HepG2 (cell line): Measurements from ENCODE around the gene DDRGK1. TPM values are rescaled to one million over a fixed set of nuclear protein-coding genes. Genes with fewer than 3 reads are reported as not detected.
A peak's percentile ranks its signal among the peaks of the same experiment; 100 is the strongest.

Experiments used
- EHMT2 ChIP-seq: fragments of 200-600 bp; sonication (generic); IDR thresholded peaks from 2 replicates; pipeline ENCODE4 v1.7.0; 2017; ENCODE audit warnings: antibody characterized with exemption, low read depth, low read length, borderline replicate concordance
- HOXA9 ChIP-seq: sonication (generic); formaldehyde crosslinking; IDR thresholded peaks from 2 replicates; pipeline ENCODE4 v1.8.1; 2022; ENCODE audit warnings: missing genetic modification reagents, mild to moderate bottlenecking, moderate library complexity, borderline replicate concordance
- MYC ChIP-seq: sonication (generic); formaldehyde crosslinking; IDR thresholded peaks from 2 replicates; pipeline ENCODE4 v1.9.0; 2021; ENCODE audit warnings: missing genetic modification reagents, borderline replicate concordance
- NFATC3 ChIP-seq: sonication (generic); formaldehyde crosslinking; IDR thresholded peaks from 2 replicates; pipeline ENCODE4 v1.5.1; 2020; ENCODE audit warnings: mild to moderate bottlenecking, missing genetic modification reagents
- NR1H2 ChIP-seq: sonication (generic); formaldehyde crosslinking; IDR thresholded peaks from 2 replicates; pipeline ENCODE4 v1.8.1; 2022; ENCODE audit warnings: low read depth, missing genetic modification reagents, borderline replicate concordance
- TFDP2 ChIP-seq: sonication (generic); formaldehyde crosslinking; IDR thresholded peaks from 2 replicates; pipeline ENCODE4 v1.4.0; 2020; ENCODE audit warnings: missing genetic modification reagents
- TOPORS ChIP-seq: sonication (generic); formaldehyde crosslinking; IDR thresholded peaks from 2 replicates; pipeline ENCODE4 v1.8.0; 2023; ENCODE audit warnings: mild to moderate bottlenecking, missing genetic modification reagents
- ZFP62 ChIP-seq: sonication (generic); formaldehyde crosslinking; IDR thresholded peaks from 2 replicates; pipeline ENCODE4 v1.4.0; 2020; ENCODE audit warnings: missing genetic modification reagents
- ZNF431 ChIP-seq: sonication (generic); formaldehyde crosslinking; IDR thresholded peaks from 2 replicates; pipeline ENCODE4 v1.9.0; 2022; ENCODE audit warnings: missing genetic modification reagents, low read depth, mild to moderate bottlenecking, borderline replicate concordance
- ZNF512B ChIP-seq: sonication (generic); formaldehyde crosslinking; IDR thresholded peaks from 2 replicates; pipeline ENCODE4 v1.5.1; 2020; ENCODE audit warnings: missing genetic modification reagents, mild to moderate bottlenecking, borderline replicate concordance
- ZNF570 ChIP-seq: sonication (generic); formaldehyde crosslinking; IDR thresholded peaks from 2 replicates; pipeline ENCODE4 v1.4.0; 2020; ENCODE audit warnings: mild to moderate bottlenecking, missing genetic modification reagents, borderline replicate concordance
- ZNF629 ChIP-seq: sonication (generic); formaldehyde crosslinking; conservative IDR thresholded peaks from 2 replicates; pipeline ENCODE4 v1.5.0; 2020; ENCODE audit warnings: missing genetic modification reagents
- polyA plus RNA-seq, 8 experiments: library from polyadenylated mRNA; depleted of rRNA in 3 of 8; stranded (reverse) in 7 of 8; unstranded in 1 of 8; fragments of >200 nt; fragmentation: Illumina TruSeq in 4 of 8; extraction: Trizol in 4 of 8; gene quantifications; 2 replicates each; pipeline versions ENCODE4 v1.2.1 to v1.2.3, GENCODE V29; 2011 to 2016; ENCODE audit warnings: low read depth in 4 of 8, missing spikeins in 1 of 8, mixed read lengths in 1 of 8; ENCODE audit not compliant: insufficient read depth in 1 of 8
- total RNA-seq, 5 experiments: library from RNA; depleted of rRNA; stranded (reverse); fragments of >200 nt; fragmentation: Illumina TruSeq; extraction: Trizol; gene quantifications; 2 replicates each; pipeline ENCODE4 v1.2.3, GENCODE V29; 2016; ENCODE audit warnings: low read depth in 1 of 5
- TF ChIP-seq, protein P1 (sequence below): sonication (generic); formaldehyde crosslinking; IDR thresholded peaks from 2 replicates; pipeline ENCODE4 v1.4.0; 2020; ENCODE audit warnings: missing genetic modification reagents, borderline replicate concordance
- TF ChIP-seq, protein P2 (sequence below): sonication (generic); formaldehyde crosslinking; IDR thresholded peaks from 2 replicates; pipeline ENCODE4 v1.8.0; 2022; ENCODE audit warnings: low read depth, missing genetic modification reagents

Gene DDRGK1
- total and polyA plus RNA-seq, 2 of the 13 experiments (the other 11 are each of a cell fraction or from before 2014, with no cell fraction given): 96.7 to 149 TPM

GRCh38 chr20:3203315-3204123 lies 963 bp downstream of the DDRGK1 start (continued):
- TF ChIP-seq, protein P1, sequence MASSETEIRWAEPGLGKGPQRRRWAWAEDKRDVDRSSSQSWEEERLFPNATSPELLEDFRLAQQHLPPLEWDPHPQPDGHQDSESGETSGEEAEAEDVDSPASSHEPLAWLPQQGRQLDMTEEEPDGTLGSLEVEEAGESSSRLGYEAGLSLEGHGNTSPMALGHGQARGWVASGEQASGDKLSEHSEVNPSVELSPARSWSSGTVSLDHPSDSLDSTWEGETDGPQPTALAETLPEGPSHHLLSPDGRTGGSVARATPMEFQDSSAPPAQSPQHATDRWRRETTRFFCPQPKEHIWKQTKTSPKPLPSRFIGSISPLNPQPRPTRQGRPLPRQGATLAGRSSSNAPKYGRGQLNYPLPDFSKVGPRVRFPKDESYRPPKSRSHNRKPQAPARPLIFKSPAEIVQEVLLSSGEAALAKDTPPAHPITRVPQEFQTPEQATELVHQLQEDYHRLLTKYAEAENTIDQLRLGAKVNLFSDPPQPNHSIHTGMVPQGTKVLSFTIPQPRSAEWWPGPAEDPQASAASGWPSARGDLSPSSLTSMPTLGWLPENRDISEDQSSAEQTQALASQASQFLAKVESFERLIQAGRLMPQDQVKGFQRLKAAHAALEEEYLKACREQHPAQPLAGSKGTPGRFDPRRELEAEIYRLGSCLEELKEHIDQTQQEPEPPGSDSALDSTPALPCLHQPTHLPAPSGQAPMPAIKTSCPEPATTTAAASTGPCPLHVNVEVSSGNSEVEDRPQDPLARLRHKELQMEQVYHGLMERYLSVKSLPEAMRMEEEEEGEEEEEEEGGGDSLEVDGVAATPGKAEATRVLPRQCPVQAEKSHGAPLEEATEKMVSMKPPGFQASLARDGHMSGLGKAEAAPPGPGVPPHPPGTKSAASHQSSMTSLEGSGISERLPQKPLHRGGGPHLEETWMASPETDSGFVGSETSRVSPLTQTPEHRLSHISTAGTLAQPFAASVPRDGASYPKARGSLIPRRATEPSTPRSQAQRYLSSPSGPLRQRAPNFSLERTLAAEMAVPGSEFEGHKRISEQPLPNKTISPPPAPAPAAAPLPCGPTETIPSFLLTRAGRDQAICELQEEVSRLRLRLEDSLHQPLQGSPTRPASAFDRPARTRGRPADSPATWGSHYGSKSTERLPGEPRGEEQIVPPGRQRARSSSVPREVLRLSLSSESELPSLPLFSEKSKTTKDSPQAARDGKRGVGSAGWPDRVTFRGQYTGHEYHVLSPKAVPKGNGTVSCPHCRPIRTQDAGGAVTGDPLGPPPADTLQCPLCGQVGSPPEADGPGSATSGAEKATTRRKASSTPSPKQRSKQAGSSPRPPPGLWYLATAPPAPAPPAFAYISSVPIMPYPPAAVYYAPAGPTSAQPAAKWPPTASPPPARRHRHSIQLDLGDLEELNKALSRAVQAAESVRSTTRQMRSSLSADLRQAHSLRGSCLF (CRISPR knock-in tag): 0 out of 2 replicates have a peak, but pooled peaks have one; percentile 20
- TF ChIP-seq ZNF570 (no peak), NFATC3 (CRISPR knock-in tag) (0 out of 2 replicates have a peak, but pooled peaks have one; percentile 3), ZNF629 (CRISPR knock-in tag) (no peak), TFDP2 (CRISPR knock-in tag) (peak; percentile 40; the same call in 1 of the 2 replicates), MYC (CRISPR knock-in tag) (no peak), ZNF512B (peak; percentile 26; the same call in 1 of the 2 replicates), NR1H2 (no peak), TOPORS (CRISPR knock-in tag) (no peak; the same call in 1 of the 2 replicates), HOXA9 (CRISPR knock-in tag) (peak; percentile 76; the same call in 1 of the 2 replicates), ZNF431 (CRISPR knock-in tag) (no peak), EHMT2 (no peak), ZFP62 (CRISPR knock-in tag) (no peak)
- TF ChIP-seq, protein P2, sequence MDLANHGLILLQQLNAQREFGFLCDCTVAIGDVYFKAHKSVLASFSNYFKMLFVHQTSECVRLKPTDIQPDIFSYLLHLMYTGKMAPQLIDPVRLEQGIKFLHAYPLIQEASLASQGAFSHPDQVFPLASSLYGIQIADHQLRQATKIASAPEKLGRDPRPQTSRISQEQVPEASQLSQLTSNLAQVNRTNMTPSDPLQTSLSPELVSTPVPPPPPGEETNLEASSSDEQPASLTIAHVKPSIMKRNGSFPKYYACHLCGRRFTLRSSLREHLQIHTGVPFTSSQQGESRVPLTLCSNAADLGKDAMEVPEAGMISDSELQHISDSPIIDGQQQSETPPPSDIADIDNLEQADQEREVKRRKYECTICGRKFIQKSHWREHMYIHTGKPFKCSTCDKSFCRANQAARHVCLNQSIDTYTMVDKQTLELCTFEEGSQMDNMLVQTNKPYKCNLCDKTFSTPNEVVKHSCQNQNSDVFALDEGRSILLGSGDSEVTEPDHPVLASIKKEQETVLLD (CRISPR knock-in tag): peak; percentile 67; the same call in 1 of the 2 replicates
